PC-3 (cell line): Measurements from ENCODE around the gene CA11. TPM values are rescaled to one million over a fixed set of nuclear protein-coding genes. Genes with fewer than 3 reads are reported as not detected.
A peak's percentile ranks its signal among the peaks of the same experiment; 100 is the strongest.

Source experiments
- ATAC-seq: fragments of 200-7000 bp; cut with Tn5 transposase; 2 replicates; pipeline ENCODE4 v1.9.1; 2020; ENCODE audit warnings: mild to moderate bottlenecking, moderate library complexity
- BruUV-seq: library from RNA; stranded (reverse); fragments of 400-500 nt; replicated peaks from 2 replicates; lab custom pipeline; 2021; lab: Mats Ljungman, UMichigan
- CTCF ChIA-PET: fragments of 300-600 bp; sonication (Branson Sonifier 250); formaldehyde crosslinking; loops from one replicate; lab custom pipeline; 2022; ENCODE audit warnings: antibody characterized with exemption; lab: Charles Lee
- POLR2A ChIA-PET: fragments of 300-600 bp; sonication (Branson Sonifier 250); formaldehyde crosslinking; loops from one replicate; lab custom pipeline; 2022; ENCODE audit warnings: antibody characterized with exemption; ENCODE audit not compliant: unreplicated experiment; lab: Charles Lee
- DNase-seq: peaks from one replicate; pipeline ENCODE4 v3.0.0-alpha.2; 2015
- H2AFZ ChIP-seq: fragments of 300-600 bp; sonication (generic); 2 replicates; pipeline ENCODE4 v1.6.0; 2016; ENCODE audit warnings: antibody characterized with exemption, low read length
- H3F3A ChIP-seq: fragments of 300-600 bp; sonication (generic); one replicate; pipeline ENCODE4 v1.6.0; 2017; ENCODE audit warnings: antibody characterized with exemption, low read length, control low read depth, mild to moderate bottlenecking; ENCODE audit not compliant: unreplicated experiment
- H3K27ac ChIP-seq: fragments of 300-600 bp; sonication (generic); 2 replicates; pipeline ENCODE4 v1.5.1; 2016; ENCODE audit warnings: mild to moderate bottlenecking, low read length
- H3K27me3 ChIP-seq: fragments of 300-600 bp; sonication (generic); 2 replicates; pipeline ENCODE4 v1.6.1; 2016; ENCODE audit warnings: low read length, mixed read lengths
- H3K36me3 ChIP-seq: fragments of 300-600 bp; sonication (generic); 2 replicates; pipeline ENCODE4 v1.6.1; 2016; ENCODE audit warnings: low read depth, mixed run types, low read length, mixed read lengths
- H3K4me1 ChIP-seq: fragments of 300-600 bp; sonication (generic); 2 replicates; pipeline ENCODE4 v1.5.1; 2016; ENCODE audit warnings: low read length; ENCODE audit not compliant: insufficient read depth
- H3K4me2 ChIP-seq: fragments of 300-600 bp; sonication (generic); 2 replicates; pipeline ENCODE4 v1.6.0; 2016; ENCODE audit warnings: low read length
- H3K4me3 ChIP-seq: fragments of 300-600 bp; sonication (generic); 2 replicates; pipeline ENCODE4 v1.5.1; 2016; ENCODE audit warnings: mild to moderate bottlenecking, low read length, mixed read lengths
- H3K79me2 ChIP-seq: fragments of 300-600 bp; sonication (generic); 2 replicates; pipeline ENCODE4 v1.6.1; 2017; ENCODE audit warnings: low read length, mixed read lengths
- H3K9ac ChIP-seq: fragments of 300-600 bp; sonication (generic); 2 replicates; pipeline ENCODE4 v1.6.0; 2016; ENCODE audit warnings: mild to moderate bottlenecking, low read length
- H3K9me2 ChIP-seq: fragments of 300-600 bp; sonication (generic); replicated peaks from 2 replicates; pipeline ENCODE4 v1.6.1; 2016; ENCODE audit warnings: mixed run types, low read length, mixed read lengths
- H3K9me3 ChIP-seq: fragments of 300-600 bp; sonication (generic); 2 replicates; pipeline ENCODE4 v1.6.1; 2016; ENCODE audit warnings: low read length, mixed read lengths
- H4K20me1 ChIP-seq: fragments of 300-600 bp; sonication (generic); 2 replicates; pipeline ENCODE4 v1.6.1; 2016; ENCODE audit warnings: low read length, mixed read lengths
- CTCF ChIP-seq: fragments of 300-600 bp; sonication (generic); conservative IDR thresholded peaks from 2 replicates; pipeline ENCODE4 v1.5.1; 2017; ENCODE audit warnings: antibody characterized with exemption, low read depth, mild to moderate bottlenecking, low read length
- EZH2 ChIP-seq: fragments of 300-600 bp; sonication (generic); IDR thresholded peaks from one replicate; pipeline ENCODE4 v1.6.1; 2017; ENCODE audit warnings: antibody characterized with exemption, mild to moderate bottlenecking, low read length; ENCODE audit not compliant: unreplicated experiment
- EZH2phosphoT487 ChIP-seq: fragments of 300-600 bp; sonication (generic); IDR thresholded peaks from 2 replicates; pipeline ENCODE4 v1.6.1; 2018; ENCODE audit warnings: mild to moderate bottlenecking, antibody characterized with exemption, low read length, borderline replicate concordance
- intact Hi-C: fragments of 100-400 bp; cut with micrococcal nuclease; formaldehyde crosslinking; loops from 2 replicates; pipeline ENCODE4 v1.9.0; 2023
- total RNA-seq: library from RNA; depleted of rRNA; stranded (reverse); fragments of >200 nt; gene quantifications from 2 replicates; pipeline ENCODE4 v1.2.3, GENCODE V29; 2014

The CA11 gene
- total RNA-seq, 1 experiment from 2014 or later, result 4.1 TPM

GRCh38 chr19:48595171-48595570, 50.8 kb downstream of the CA11 start:
- H3K27ac ChIP-seq, result no peak overlapping the region

GRCh38 chr19:48591021-48591420, 55.0 kb downstream of the CA11 start:
- Histone ChIP-seq H3K9me2 (no peaks in the 10 kb centered on the region), H3K4me1 (peaks cover 4% of the 10 kb centered on the region; the same call in 1 of the 2 replicates), H3K79me2 (no peaks in the 10 kb centered on the region), H3K36me3 (no peaks in the 10 kb centered on the region), H3K4me3 (no peak overlapping the region), H3F3A (no peaks in the 10 kb centered on the region), H4K20me1 (no peaks in the 10 kb centered on the region), H3K4me2 (no peak overlapping the region), H3K9me3 (no peaks in the 10 kb centered on the region), H2AFZ (no peak overlapping the region), H3K27me3 (no peaks in the 10 kb centered on the region), H3K9ac (no peak overlapping the region), H3K27ac (no peak overlapping the region)
- CTCF ChIA-PET, result interaction anchor here (0.6 kb wide), 1 partner anchor 99 kb away, joined by 4 read pairs; no protein-coding TSS in a partner anchor
- intact Hi-C loops, result no loop called here
- POLR2A ChIA-PET, result no interaction called here
- BruUV-seq, result no TSS peak
- DNase-seq (peak; percentile 20), ATAC-seq (no peak)
- peak; percentile 23; the same call in 1 of the 2 replicates for TF ChIP-seq CTCF
- TF ChIP-seq EZH2phosphoT487, result no peak
- TF ChIP-seq EZH2, result no peak

More at GRCh38 chr19:48595171-48595570, 50.8 kb downstream of the CA11 start:
- no peaks in the 10 kb centered on the region for H3K9me3 ChIP-seq
- no peak overlapping the region for H3K4me2 ChIP-seq
- no TSS peak for BruUV-seq
- H2AFZ ChIP-seq, result no peak overlapping the region
- ChIA-PET CTCF (no interaction called here), POLR2A (no interaction called here)
- ATAC-seq (no peak), DNase-seq (no peak)
- no peaks in the 10 kb centered on the region for H3K79me2 ChIP-seq
- H3F3A ChIP-seq, result no peaks in the 10 kb centered on the region
- H3K9me2 ChIP-seq, result no peaks in the 10 kb centered on the region
- no peaks in the 10 kb centered on the region for H3K36me3 ChIP-seq
- intact Hi-C loops, result no loop called here
- TF ChIP-seq EZH2 (no peak), EZH2phosphoT487 (no peak), CTCF (no peak)
- H3K4me1 ChIP-seq, result no peaks in the 10 kb centered on the region
- no peak overlapping the region for H3K9ac ChIP-seq
- no peaks in the 10 kb centered on the region for H4K20me1 ChIP-seq
- no peaks in the 10 kb centered on the region for H3K27me3 ChIP-seq
- H3K4me3 ChIP-seq, result no peak overlapping the region

GRCh38 chr19:48588670-48589401, 57.2 kb downstream of the CA11 start:
- H3K9me3 ChIP-seq, result no peaks in the 10 kb centered on the region
- CTCF ChIA-PET, result interaction anchor here (0.6 to 1.5 kb wide), 4 partner anchors 79 to 101 kb away, joined by 4 to 7 read pairs (median 5); no protein-coding TSS in a partner anchor
- TF ChIP-seq EZH2phosphoT487, result no peak
- TF ChIP-seq CTCF, result peak; percentile 81
- H3K27ac ChIP-seq, result peak overlapping the region; percentile 32
- H2AFZ ChIP-seq, result peak overlapping the region; percentile 75
- H3K27me3 ChIP-seq, result no peaks in the 10 kb centered on the region
- peak overlapping the region; percentile 54 for H3K4me2 ChIP-seq
- POLR2A ChIA-PET, result interaction anchor here (0.5 to 0.6 kb wide), 2 partner anchors 11 to 83 kb away, joined by 3 to 6 read pairs; no protein-coding TSS in a partner anchor
- no peak overlapping the region for H3K9ac ChIP-seq
- H3K4me3 ChIP-seq, result no peak overlapping the region
- DNase-seq (peak; percentile 94), ATAC-seq (peak; percentile 85)
- intact Hi-C loops, result no loop called here
- H4K20me1 ChIP-seq, result no peaks in the 10 kb centered on the region
- peaks cover 8% of the 10 kb centered on the region; the same call in 1 of the 2 replicates for H3K4me1 ChIP-seq
- no peaks in the 10 kb centered on the region for H3K9me2 ChIP-seq
- H3K79me2 ChIP-seq, result no peaks in the 10 kb centered on the region
- no TSS peak for BruUV-seq
- no peaks in the 10 kb centered on the region for H3F3A ChIP-seq
- no peaks in the 10 kb centered on the region for H3K36me3 ChIP-seq
